Nephron progenitor cell (in vitro differentiated cells): ENCODE results near the gene SHROOM2.
A peak's percentile ranks its signal among the peaks of the same experiment; 100 is the strongest.

Source experiments
- DNase-seq: peaks from one replicate; pipeline ENCODE4 v3.0.0; 2021
- H3K27ac Mint-ChIP-seq: 2 replicates; pipeline ENCODE4 v1.8.0; 2021; ENCODE audit warnings: mild to moderate bottlenecking, moderate library complexity, mixed read lengths
- H3K27me3 Mint-ChIP-seq: 2 replicates; pipeline ENCODE4 v1.8.0; 2021; ENCODE audit warnings: mild to moderate bottlenecking, low read depth, mixed read lengths; ENCODE audit not compliant: poor library complexity
- H3K36me3 Mint-ChIP-seq: 2 replicates; pipeline ENCODE4 v1.8.0; 2021; ENCODE audit warnings: low read depth, mixed read lengths
- H3K4me1 Mint-ChIP-seq: 2 replicates; pipeline ENCODE4 v1.8.0; 2021; ENCODE audit warnings: mixed read lengths
- H3K4me3 Mint-ChIP-seq: 2 replicates; pipeline ENCODE4 v1.8.0; 2021; ENCODE audit warnings: mild to moderate bottlenecking, moderate library complexity, mixed read lengths
- H3K9me3 Mint-ChIP-seq: 2 replicates; pipeline ENCODE4 v1.8.0; 2021; ENCODE audit warnings: mild to moderate bottlenecking, moderate library complexity, mixed read lengths
- CTCF ChIP-seq: fragments of 200-600 bp; sonication (generic); IDR thresholded peaks from 2 replicates; pipeline ENCODE4 v1.5.0; 2021; ENCODE audit warnings: antibody characterized with exemption

The SHROOM2 gene

DNA sequence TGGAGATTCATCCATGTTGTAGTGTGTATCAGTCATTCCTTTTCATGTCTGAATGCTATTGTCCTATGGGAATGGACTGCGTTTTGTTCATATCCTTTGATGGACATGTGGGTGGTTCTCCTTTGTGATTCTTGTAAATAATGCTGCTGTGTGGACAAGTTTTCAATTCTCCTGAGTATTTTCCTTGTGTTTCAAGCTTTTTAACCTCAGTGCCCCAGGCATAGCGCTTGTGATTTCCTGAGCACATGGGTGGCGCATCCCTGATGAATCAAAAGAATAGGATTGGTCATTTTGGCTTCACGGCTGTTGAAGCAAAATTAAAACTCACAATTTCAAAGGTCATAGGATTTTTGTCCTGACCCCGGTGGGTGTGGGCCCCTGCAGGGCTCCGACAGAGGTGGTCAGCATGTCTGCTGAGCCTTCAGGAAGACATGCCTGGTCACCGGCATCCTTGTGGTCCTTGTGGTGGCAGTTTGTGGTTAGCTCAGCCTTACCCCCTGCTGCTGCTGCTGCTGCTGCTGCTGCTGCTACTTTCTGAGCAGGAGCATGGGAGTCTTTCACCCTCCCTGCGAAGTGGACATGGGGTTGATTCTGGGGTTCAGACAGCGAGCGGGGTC lies 30.0 kb downstream of the SHROOM2 start:
- DNase-seq: no peak
- peaks cover 43% of the 10 kb centered on the region for H3K9me3 Mint-ChIP-seq
- no peak overlapping the region for H3K27ac Mint-ChIP-seq
- H3K4me3 Mint-ChIP-seq: no peak overlapping the region
- H3K4me1 Mint-ChIP-seq: peaks cover 3% of the 10 kb centered on the region
- H3K27me3 Mint-ChIP-seq: peaks cover 2% of the 10 kb centered on the region
- TF ChIP-seq CTCF: no peak
- no peaks in the 10 kb centered on the region for H3K36me3 Mint-ChIP-seq

- Mint-ChIP-seq H3K9me3 (peaks cover 38% of the 10 kb centered on the region), H3K4me1 (peaks cover 32% of the 10 kb centered on the region), H3K4me3 (no peak overlapping the region), H3K27me3 (no peaks in the 10 kb centered on the region), H3K27ac (no peak overlapping the region), H3K36me3 (no peaks in the 10 kb centered on the region)
- no peak for TF ChIP-seq CTCF
- DNase-seq: no peak
Observed at GRCh38 chrX:9821572-9821971, 35.3 kb downstream of the SHROOM2 start.

- no peak for DNase-seq
- H3K27ac Mint-ChIP-seq: no peak overlapping the region
- peaks cover 2% of the 10 kb centered on the region for H3K27me3 Mint-ChIP-seq
- peaks cover 32% of the 10 kb centered on the region for H3K4me1 Mint-ChIP-seq
- H3K4me3 Mint-ChIP-seq: no peak overlapping the region
- no peaks in the 10 kb centered on the region for H3K36me3 Mint-ChIP-seq
- TF ChIP-seq CTCF: no peak
- peaks cover 45% of the 10 kb centered on the region for H3K9me3 Mint-ChIP-seq
Observed at GRCh38 chrX:9824554-9824953, 38.3 kb downstream of the SHROOM2 start.

GRCh38 chrX:9825129-9825790 lies 39.0 kb downstream of the SHROOM2 start:
- H3K4me1 Mint-ChIP-seq: peaks cover 32% of the 10 kb centered on the region
- H3K4me3 Mint-ChIP-seq: peak overlapping the region; percentile 18
- peak overlapping the region; percentile 77 for H3K27ac Mint-ChIP-seq
- no peak for TF ChIP-seq CTCF
- H3K9me3 Mint-ChIP-seq: peaks cover 46% of the 10 kb centered on the region
- DNase-seq: no peak
- H3K36me3 Mint-ChIP-seq: no peaks in the 10 kb centered on the region
- peaks cover 2% of the 10 kb centered on the region for H3K27me3 Mint-ChIP-seq

DNA sequence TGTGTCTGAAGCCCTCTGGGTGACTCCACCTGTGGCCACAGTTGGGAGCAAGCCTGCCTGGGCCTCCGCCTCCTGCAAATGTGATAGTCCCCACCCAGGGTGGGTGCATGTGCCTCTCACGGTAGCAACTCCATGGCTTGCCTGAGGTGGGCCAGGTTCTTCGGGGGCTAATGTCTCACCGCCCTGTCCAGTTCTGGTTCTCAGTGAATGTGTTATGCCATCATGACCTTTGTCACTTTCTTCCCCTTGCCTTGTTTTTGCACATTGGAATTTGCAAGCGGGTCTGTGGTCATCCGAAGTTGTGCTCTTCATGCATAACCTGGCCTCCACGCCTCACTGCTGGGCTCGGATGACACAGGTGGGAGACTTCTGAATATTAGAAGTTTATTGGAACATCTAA lies 39.7 kb downstream of the SHROOM2 start:
- H3K9me3 Mint-ChIP-seq: peaks cover 51% of the 10 kb centered on the region
- no peak overlapping the region for H3K27ac Mint-ChIP-seq
- no peak overlapping the region for H3K4me3 Mint-ChIP-seq
- DNase-seq: no peak
- peaks cover 3% of the 10 kb centered on the region for H3K36me3 Mint-ChIP-seq
- peaks cover 31% of the 10 kb centered on the region for H3K4me1 Mint-ChIP-seq
- peaks cover 6% of the 10 kb centered on the region for H3K27me3 Mint-ChIP-seq
- no peak for TF ChIP-seq CTCF
